B cell (primary cell): Measurements from ENCODE around the gene FBXL4. TPM values are rescaled to one million over a fixed set of nuclear protein-coding genes. Genes with fewer than 3 reads are reported as not detected.

ENCODE experiments used
- ATAC-seq: fragments of 200-7000 bp; cut with Tn5 transposase; one replicate; pipeline ENCODE4 v1.10.0; 2021; ENCODE audit warnings: low read depth, mild to moderate bottlenecking, moderate number of reproducible peaks, moderate library complexity
- CTCF ChIA-PET: fragments of 350-600 bp; sonication (Branson Sonifier 250); formaldehyde crosslinking; loops from one replicate; lab custom pipeline; 2021; ENCODE audit warnings: antibody characterized with exemption, inconsistent platforms; lab: Charles Lee
- POLR2A ChIA-PET: fragments of 350-600 bp; sonication (Branson Sonifier 250); formaldehyde crosslinking; loops from one replicate; lab custom pipeline; 2021; ENCODE audit warnings: antibody characterized with exemption; lab: Charles Lee
- DNase-seq: peaks from one replicate; pipeline ENCODE4 v3.0.0; 2013
- H2AFZ ChIP-seq: 2 replicates; pipeline ENCODE4 v1.6.1; 2012; ENCODE audit warnings: mild to moderate bottlenecking, low read depth, low read length; ENCODE audit not compliant: insufficient read depth, poor library complexity, severe bottlenecking
- H3K27ac ChIP-seq, 2 donors: 1 replicate in 1 of 2; 2 replicates in 1 of 2; pipeline ENCODE4 v1.5.1; 2012 to 2013; ENCODE audit warnings: low read length in 2 of 2, mild to moderate bottlenecking in 2 of 2, moderate library complexity in 1 of 2
- H3K27me3 ChIP-seq, 4 experiments: fragments of 200-600 bp in 1 of 4; sonication (generic) in 1 of 4; replicated peaks in 1 of 4; 1 replicate in 2 of 4; 2 replicates in 2 of 4; pipeline versions ENCODE4 v1.6.1 to v1.7.0; 2013 to 2016; ENCODE audit warnings: low read length in 3 of 4, mild to moderate bottlenecking in 2 of 4, mixed read lengths in 1 of 4, moderate library complexity in 1 of 4; ENCODE audit not compliant: insufficient read depth in 4 of 4, control insufficient read depth in 3 of 4; ENCODE audit errors: control extremely low read depth in 1 of 4
- H3K36me3 ChIP-seq, 2 experiments: replicated peaks in 1 of 2; 1 replicate in 1 of 2; 2 replicates in 1 of 2; pipeline versions ENCODE4 v1.6.1 to v1.7.1; 2013; ENCODE audit warnings: low read length in 1 of 2; ENCODE audit not compliant: insufficient read depth in 2 of 2, control insufficient read depth in 1 of 2; ENCODE audit errors: control extremely low read depth in 1 of 2, extremely low read depth in 1 of 2
- H3K4me1 ChIP-seq, 2 donors: fragments of 200-600 bp in 1 of 2; sonication (generic) in 1 of 2; 1 replicate in 1 of 2; 2 replicates in 1 of 2; pipeline versions ENCODE4 v1.5.1 to v1.6.1; 2013 to 2017; ENCODE audit warnings: low read length in 2 of 2; ENCODE audit not compliant: control insufficient read depth in 2 of 2, insufficient read depth in 2 of 2
- H3K4me2 ChIP-seq: replicated peaks from 2 replicates; pipeline ENCODE3; 2012; ENCODE audit warnings: mild to moderate bottlenecking, low read depth, low read length; ENCODE audit not compliant: poor library complexity, severe bottlenecking
- H3K4me3 ChIP-seq, 5 experiments: fragments of 200-600 bp in 1 of 5; sonication (generic) in 1 of 5; 1 replicate in 3 of 5; 2 replicates in 2 of 5; pipeline versions ENCODE4 v1.5.1 to v1.7.0; 2011 to 2016; ENCODE audit warnings: low read length in 4 of 5, mild to moderate bottlenecking in 4 of 5, low read depth in 2 of 5, control low read depth in 1 of 5, moderate library complexity in 1 of 5; ENCODE audit not compliant: insufficient read depth in 1 of 5; ENCODE audit errors: control extremely low read depth in 1 of 5, extremely low read depth in 1 of 5
- H3K79me2 ChIP-seq: fragments of 200-600 bp; sonication (generic); one replicate; pipeline ENCODE4 v1.6.0; 2016; ENCODE audit warnings: low read length; ENCODE audit not compliant: control insufficient read depth, insufficient read depth
- H3K9ac ChIP-seq: fragments of 200-600 bp; sonication (generic); 2 replicates; pipeline ENCODE4 v1.6.1; 2017; ENCODE audit warnings: mild to moderate bottlenecking, low read length, moderate library complexity
- H3K9me3 ChIP-seq, 3 donors: one replicate each; pipeline versions ENCODE4 v1.6.1 to v1.7.1; 2013; ENCODE audit warnings: low read length in 2 of 3; ENCODE audit not compliant: control insufficient read depth in 2 of 3, insufficient read depth in 1 of 3; ENCODE audit errors: control extremely low read depth in 1 of 3
- H4K20me1 ChIP-seq: 2 replicates; pipeline ENCODE4 v1.6.0; 2012; ENCODE audit warnings: mild to moderate bottlenecking, low read length; ENCODE audit not compliant: insufficient read depth, control insufficient read depth, poor library complexity, severe bottlenecking
- H3K27ac Mint-ChIP-seq: one replicate; pipeline ENCODE4 v1.8.0; 2021; ENCODE audit warnings: mixed read lengths
- H3K27me3 Mint-ChIP-seq: one replicate; pipeline ENCODE4 v1.8.0; 2021; ENCODE audit warnings: mixed read lengths
- H3K4me1 Mint-ChIP-seq: one replicate; pipeline ENCODE4 v1.8.0; 2021; ENCODE audit warnings: mixed read lengths
- H3K4me3 Mint-ChIP-seq: one replicate; pipeline ENCODE4 v1.8.0; 2021; ENCODE audit warnings: mixed read lengths
- H3K9me3 Mint-ChIP-seq: one replicate; pipeline ENCODE4 v1.8.0; 2022; ENCODE audit warnings: mixed read lengths; ENCODE audit not compliant: insufficient read depth
- CTCF ChIP-seq: fragments of 200-600 bp; IDR thresholded peaks from one replicate; pipeline ENCODE4 v1.8.0; 2022; ENCODE audit warnings: antibody characterized with exemption, mild to moderate bottlenecking
- EZH2 ChIP-seq: IDR thresholded peaks from 2 replicates; pipeline ENCODE4 v1.6.1; 2012; ENCODE audit warnings: borderline replicate concordance, low read depth, mild to moderate bottlenecking, moderate library complexity, low read length; ENCODE audit not compliant: insufficient read depth, poor library complexity, severe bottlenecking
- whole genome bisulfite sequencing: methylation state at CpG from one replicate; pipeline ENCODE4 v1.1.5; 2013; ENCODE audit warnings: missing lambda C conversion rate; ENCODE audit not compliant: insufficient coverage; 5-methylcytosine and 5-hydroxymethylcytosine counted together
- intact Hi-C: fragments of 100-400 bp; cut with micrococcal nuclease; formaldehyde crosslinking; loops from one replicate; pipeline ENCODE4 v1.10.0; 2022
- polyA plus RNA-seq: library from polyadenylated mRNA; depleted of rRNA; stranded (reverse); fragments of >200 nt; gene quantifications from 2 replicates; pipeline ENCODE4 v1.2.3, GENCODE V29; 2012
- total RNA-seq, 2 donors: library from RNA; stranded (reverse); fragments of 120-200 nt in 1 of 2; gene quantifications; 1 replicate in 1 of 2; 2 replicates in 1 of 2; pipeline versions ENCODE4 v1.2.3 to v1.2.4, GENCODE V29; 2013 to 2022

Gene FBXL4
- total and polyA plus RNA-seq, 2 donors (not counting 1 experiment from before 2014, with no cell fraction given): 9.2 to 22.0 TPM

DNA sequence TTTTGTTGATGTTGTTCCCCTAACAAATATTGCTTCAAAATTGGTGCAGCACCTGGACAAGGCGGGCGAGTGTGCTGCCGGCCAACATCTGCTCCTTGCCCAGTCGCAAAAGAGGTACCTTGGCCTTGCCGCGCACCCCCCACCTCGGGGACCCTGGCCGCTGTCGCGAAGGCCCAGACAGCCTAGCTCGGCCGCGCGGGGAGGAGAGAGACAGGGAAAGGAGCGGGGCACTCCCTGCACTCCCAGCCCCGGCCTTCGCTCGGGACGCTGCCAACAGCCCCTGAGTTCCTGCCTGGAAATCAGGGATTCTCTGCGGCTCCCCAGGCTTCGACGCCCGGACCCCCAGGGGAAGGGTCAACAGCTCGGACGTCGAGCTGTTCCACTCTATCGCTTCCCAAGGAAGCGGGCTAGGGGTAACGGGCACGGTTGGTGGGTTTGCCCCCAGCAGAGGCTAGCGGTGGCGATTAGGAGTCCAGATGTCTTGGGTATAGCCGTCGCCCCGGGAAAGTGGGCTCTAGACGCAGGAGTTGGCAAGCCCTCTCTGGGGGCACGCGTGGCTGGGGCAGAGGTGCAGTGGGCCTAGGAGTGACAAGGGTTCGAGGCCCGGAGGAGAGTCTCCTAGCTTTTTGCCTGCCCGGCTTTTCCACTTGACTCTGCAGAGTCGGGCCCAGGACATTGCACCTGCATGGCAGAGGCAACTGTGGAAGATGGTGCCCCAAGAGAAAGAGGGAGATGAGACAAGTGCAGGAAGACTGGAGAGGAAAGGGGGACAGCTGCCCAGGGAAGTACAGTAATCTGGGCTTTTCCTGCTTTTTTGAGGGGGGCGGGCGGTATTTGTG is 105.2 kb downstream of the FBXL4 start:
- Histone ChIP-seq H2AFZ (no peak overlapping the region), H3K9me3 (peaks cover 0 to 19% (median 0%) of the 10 kb centered on the region in 3 donors), H3K4me1 (peaks cover 29 to 44% of the 10 kb centered on the region in 2 donors), H3K79me2 (no peaks in the 10 kb centered on the region), H3K36me3 (no peaks in the 10 kb centered on the region), H3K4me3 (no peak overlapping the region), H3K9ac (no peak overlapping the region), H3K4me2 (no peak overlapping the region), H3K27me3 (peaks cover 1 to 82% (median 78%) of the 10 kb centered on the region in 4 experiments), H4K20me1 (no peaks in the 10 kb centered on the region), H3K27ac (no peak overlapping the region)
- ATAC-seq (no peak), DNase-seq (peak; percentile 31)
- Mint-ChIP-seq H3K9me3 (no peaks in the 10 kb centered on the region), H3K4me3 (peak overlapping the region; percentile 54), H3K4me1 (peaks cover 26% of the 10 kb centered on the region), H3K27me3 (peaks cover 80% of the 10 kb centered on the region), H3K27ac (no peak overlapping the region)
- CTCF ChIA-PET: interaction anchor here (0.8 to 1.0 kb wide), 2 partner anchors 1140 to 1344 kb away, joined by 3 read pairs; no protein-coding TSS in a partner anchor
- intact Hi-C loops: loop anchor here (5.0 kb wide), 2 partner anchors 760 to 1625 kb away; no protein-coding TSS in a partner anchor
- WGBS: 6% methylated on average over 42 of the region's 44 CpGs
- TF ChIP-seq CTCF: no peak
- peak; percentile 49 for TF ChIP-seq EZH2
- POLR2A ChIA-PET: no interaction called here
